Putamen (tissue), 1 donor: ENCODE measurements around the gene KCNE1.
"Not testable (repeated sequence)": the region's sequence is repeated elsewhere in the genome, so short reads cannot be mapped to it uniquely, and the experiment has no call there.

ENCODE experiments used
- DNase-seq: peaks from one replicate; pipeline ENCODE4 v3.0.0-alpha.2; 2016; ENCODE audit warnings: low spot score

KCNE1 gene

DNA sequence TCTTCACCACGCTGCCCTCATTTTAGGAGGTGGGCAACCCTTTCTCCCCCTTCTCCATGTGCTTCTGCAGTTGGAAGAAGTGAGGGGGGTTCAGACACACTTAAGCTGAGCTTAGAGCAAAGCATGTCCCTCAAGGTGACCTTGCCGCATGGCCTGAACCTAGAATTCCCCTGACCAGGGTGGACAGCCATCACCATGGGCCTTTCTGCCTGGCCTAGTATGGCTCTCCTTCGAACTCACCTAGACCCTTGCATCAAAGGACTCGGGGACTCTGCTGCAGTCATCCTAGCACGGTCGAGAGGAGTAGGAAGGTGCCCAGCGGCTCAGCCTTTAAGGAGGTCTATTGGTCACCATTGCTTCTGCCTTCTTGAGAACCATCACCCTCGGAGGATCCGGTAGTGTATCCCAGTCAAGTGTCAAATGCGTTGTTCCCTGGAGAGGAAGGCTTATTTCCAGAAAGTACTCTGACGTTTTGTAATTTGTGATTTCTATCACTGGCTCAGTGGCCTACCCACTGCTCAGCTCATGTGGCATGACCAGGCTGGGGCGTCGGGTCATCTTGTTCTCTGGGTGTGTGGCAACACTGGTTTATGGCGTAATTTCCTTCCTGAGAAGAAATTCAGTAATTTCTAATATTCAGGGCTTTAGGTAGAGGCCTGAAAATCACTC is at the start of gene KCNE1:
TSS of gene KCNE1 (minus strand) at position 424 of the 669 bp plus-strand sequence. CDS start 62,576 bp downstream, outside the sequence.
- DNase-seq = no peak

DNA sequence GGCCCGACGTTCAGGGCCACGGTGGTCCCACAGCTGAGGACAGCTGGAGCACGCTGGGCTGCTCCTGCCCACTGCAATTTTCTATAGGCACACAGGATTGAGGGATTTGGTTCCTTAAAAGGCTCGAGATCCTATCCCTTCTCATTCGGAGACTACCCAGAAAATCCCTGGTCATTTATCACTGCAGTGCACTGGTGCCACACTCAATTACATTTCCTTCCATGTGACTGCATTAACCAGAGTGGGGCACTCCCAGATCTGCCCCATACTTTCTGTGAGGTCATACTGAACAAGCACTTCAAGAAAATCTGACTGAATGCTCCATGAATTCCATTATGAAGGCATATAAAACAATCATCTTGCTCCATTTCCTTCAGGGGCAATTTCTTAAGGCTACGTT is 49.8 kb upstream of the KCNE1 start:
- no peak for DNase-seq

DNA sequence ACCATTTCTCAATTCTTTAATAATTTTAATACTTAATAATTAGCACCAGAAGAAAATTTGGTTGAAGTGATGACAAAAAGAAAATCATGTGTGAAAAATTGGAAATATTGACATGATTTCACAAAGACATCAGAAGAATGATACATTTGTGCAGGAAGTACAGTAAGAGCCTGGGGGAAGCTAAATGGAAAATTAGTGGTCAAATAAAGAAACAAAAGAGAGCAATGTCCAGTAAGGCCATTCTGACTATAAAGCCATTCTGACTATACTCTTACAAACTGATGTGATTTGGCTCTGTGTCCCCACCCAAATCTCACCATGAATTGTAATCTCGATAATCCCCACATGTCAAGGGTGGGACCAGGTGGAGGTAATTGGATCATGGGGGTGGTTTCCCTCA is 48.6 kb upstream of the KCNE1 start:
- no peak for DNase-seq

DNA sequence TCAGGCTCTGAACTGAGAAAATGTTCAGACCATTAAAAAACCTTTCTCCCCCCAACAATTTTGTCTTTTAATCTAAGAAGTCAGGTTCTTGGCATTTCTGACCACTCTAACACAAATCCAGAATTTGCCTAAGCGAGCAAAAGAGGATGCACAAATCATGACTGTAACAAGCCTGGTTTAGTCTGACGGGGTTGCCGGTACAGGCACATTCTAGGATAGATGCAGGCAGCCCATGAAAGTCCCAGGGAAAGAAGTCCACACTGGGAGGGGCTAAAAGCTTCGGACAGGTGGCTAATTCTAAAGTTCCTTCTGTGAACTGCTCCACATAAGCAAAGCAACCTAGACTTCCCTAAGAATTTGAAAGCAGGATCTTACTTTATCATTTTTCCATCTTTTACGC is 48.0 kb upstream of the KCNE1 start:
- DNase-seq = no peak

DNA sequence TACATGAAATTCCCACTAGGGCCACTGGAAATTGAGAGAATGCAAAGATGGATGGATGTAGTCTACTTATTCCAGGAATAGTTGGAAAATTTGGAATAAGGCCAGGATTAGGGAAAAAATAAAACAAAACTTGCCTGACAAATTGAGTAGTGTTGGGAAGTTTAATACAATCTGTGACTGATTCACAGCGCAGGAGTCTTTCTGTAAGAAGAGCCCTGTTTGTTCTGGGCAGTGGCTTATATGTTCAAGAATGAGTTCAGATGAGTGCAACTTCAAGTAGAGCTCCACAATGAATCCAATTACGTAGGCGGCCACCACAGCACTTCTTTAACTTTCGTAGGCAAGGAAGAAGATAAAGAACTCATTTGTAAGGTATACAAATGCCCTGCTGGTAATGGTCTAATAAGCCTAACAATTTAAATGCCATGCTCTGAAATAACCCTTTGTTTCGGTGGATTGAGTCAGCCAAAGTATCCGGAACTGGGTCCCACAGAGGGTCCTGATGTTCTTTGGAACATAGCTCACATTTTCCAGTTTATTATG is 47.1 kb upstream of the KCNE1 start:
- DNase-seq = no peak

DNA sequence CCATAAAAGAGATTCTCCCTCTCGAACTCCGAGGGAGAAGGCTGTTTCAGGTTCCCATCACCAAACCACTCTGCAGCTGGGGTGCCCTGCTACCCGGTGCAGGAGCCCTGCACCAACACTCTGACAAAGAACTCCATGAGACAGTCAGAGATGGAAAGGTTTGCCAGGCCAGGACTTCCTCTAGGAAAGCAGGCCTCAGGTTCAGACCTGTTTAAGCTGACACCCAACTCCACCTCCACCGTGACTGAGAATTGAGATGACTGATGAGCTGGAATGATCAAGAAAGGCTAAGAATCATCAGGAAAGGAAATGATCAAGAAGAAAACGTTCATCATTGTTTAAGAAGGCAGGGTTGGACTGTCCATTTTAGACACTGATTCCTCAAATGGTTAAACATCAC is 46.2 kb upstream of the KCNE1 start:
- no peak for DNase-seq

DNA sequence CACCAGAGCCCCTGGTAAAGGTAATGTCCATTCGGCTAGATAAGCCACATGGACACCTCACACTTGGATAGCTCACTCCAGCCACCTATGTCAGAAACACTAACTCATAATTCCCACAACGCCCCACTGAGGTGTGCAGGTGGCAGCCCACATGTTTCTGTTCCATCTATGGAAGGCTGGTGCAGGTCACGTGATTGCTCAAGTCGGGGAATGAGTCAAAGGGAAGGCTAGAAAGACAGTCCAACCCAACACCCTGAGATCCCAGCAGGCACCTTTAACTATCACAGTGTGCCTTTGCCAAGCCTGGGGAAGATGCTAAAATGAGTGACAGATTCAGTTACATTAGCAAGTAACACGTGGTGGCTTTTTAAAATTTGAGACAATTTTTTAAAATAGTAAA is 45.3 kb upstream of the KCNE1 start:
- DNase-seq = no peak

DNA sequence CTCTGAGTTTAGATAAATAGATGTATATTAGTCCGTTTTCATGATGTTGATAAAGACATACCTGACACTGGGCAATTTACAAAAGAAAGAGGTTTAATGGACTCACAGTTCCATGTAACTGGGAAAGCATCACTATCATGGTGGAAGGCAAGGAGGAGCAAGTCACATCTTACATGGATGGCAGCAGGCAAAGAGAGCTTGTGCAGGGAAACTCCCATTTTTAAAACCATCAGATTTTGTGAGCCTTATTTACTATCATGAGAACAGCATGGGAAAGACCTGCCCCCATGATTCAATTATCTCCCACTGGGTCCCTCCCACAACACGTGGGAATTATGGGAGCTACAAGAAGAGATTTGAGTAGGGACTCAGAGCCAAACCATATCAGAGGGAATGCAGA is 42.7 kb upstream of the KCNE1 start:
- DNase-seq = not testable (repeated sequence)

DNA sequence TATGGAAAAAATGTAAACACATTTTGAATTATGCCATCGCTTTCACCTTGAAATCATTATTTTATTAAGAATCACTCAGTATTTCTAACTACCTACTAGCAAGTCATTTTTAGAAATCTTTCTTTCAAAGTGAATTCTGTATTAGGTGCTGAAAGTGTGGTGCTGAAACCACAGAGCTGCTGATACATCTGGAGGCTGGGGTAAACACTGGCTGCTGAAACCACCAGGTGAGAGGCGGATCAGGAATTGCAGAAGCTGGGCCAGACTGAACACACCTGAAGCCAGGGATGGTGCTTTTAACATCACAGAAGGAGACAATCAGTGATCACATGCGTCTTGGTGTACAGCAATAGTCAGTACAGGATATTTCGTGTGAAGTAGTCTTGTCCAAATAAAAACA is 42.2 kb upstream of the KCNE1 start:
- DNase-seq = no peak

DNA sequence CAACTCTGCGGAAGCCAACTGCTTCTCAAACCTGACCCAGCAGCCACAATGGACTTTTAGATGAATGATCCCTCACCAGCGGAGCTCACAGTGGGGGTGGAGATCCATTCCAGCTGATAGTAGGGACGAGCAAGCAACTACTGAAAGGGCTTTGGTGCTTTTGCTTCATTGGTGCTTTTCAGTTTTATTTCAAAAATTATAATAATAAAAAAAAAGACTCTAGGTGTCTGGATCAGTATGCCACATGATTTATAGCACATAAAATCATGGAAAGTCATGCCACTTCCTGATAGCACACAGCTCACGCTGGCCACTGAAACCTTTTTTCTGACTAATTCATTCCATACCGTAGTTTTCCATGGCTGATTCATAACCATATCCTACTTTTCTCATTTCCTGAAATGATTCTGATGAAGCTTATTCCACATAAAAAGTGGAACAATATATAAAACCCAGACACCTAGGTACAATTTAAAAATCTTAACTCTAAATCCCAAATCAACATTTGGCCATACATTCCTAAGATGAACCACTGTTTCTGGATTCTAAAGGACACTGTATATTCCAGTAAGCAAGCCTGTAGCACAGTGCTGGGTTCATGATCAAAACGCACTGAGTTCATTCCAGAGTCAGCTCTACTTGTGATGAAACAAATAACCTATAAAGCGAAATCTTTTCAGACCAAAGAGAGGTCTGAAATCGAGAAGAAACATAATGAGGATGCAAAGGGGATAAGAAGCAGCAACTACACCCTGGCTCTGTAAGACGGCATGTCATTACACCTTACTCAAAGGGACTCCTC is 41.3 kb upstream of the KCNE1 start:
- DNase-seq = no peak

DNA sequence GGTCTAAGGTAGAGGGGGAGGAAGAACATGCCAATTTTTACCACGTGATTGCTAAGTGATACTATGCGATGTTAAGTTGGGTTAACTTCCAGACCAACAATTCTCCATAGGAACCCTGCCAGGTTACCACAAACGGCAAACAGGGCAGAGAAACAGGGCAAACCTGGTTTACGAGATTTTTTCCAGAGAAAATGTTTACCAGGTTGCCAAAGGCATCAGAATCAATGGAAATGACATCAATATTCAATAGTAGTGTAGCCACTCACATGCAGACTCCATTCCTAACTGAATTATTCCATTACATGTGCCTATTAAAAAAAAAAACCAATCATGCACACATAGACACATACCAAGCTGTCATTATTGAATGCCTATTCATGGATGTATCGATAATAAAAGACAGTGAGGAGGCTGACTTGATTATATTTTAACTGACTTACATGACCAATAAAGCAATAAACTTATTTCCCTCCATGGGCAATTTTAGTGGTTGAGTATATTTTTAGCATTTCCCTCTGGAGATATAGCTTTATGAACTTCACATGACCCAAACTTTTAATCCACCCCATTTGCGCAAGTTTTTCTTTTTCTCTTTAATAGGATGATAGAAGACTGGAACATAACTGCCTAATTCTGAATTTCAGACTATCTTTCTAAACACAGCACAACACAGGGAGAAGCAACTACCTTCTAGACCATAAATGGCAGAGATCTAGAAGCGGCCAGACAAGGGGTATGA is 40.5 kb upstream of the KCNE1 start:
- DNase-seq = no peak

DNA sequence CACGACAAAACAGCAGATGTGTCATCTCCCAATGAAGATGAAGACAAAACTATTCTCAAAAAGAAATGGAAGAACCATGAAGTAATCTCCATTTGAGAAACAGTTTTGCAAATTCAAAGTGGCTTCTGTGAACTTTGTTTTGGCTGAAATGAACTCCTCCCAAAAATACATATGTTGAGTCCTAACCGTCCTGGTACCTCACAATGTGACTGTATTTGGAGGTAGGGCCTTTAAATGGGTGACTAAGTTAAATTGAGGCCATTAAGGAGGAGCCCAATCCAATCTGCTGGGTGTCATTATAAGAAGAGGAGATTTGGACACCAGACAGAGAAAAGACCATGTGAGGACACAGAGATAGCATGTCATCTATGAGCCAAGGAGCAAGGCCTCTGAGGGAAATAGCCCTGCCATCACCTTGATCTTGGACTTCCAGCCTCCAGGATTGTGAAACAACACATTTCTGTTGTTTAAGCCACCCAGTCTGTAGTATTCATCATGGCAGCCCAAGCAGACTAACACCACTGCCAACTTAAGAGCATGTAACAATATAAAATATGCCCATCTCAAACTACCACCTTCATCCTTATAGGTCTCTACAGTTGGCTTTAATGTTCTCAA is 38.3 kb upstream of the KCNE1 start:
- DNase-seq = no peak

DNA sequence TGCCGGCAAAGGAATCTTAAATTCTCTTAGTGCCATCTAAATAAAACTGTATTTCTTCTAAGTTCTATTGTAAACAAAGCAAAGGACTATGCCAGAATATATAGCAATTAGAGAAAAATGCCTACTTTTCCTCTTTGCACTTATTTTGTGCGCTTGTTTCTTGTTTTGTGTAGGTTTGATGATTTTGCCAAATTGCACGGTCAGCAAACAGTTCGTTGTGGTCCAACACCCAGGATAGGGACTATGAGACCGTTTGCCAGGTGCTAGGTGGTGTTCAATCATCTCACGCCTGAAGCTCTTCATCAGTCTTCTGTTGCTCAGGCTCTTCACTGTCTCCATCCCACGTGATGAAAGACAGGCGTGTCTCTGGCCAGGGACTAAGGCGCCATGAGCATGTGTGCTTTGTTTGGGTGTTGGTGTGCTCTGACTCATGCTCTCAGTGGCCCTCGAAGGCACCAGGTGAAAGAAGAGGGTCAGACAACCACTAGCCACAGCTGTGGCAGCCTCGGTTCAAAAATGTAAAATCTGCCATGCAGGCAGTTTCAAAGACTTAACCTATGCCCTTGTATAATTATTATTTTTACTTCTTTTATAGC is 36.9 kb upstream of the KCNE1 start:
- DNase-seq = no peak

DNA sequence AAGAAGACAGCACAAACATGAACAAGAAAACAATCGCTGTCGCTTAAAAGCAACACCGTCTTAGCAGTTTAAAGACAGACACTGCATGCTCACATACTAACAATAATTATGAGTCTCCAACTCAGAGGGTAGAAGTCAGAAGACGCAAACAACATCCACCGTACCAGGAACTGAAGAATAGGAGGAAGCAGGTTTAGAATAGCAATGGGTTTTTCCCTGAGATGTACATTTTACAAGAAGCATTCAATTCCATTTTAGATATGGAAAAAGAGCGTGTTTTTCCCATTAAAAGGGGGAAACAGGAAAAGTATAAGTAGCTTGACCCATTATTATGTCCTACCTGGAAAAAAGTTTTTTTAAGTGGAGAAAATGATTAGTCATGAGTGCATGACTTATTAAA is 34.5 kb upstream of the KCNE1 start:
- no peak for DNase-seq

DNA sequence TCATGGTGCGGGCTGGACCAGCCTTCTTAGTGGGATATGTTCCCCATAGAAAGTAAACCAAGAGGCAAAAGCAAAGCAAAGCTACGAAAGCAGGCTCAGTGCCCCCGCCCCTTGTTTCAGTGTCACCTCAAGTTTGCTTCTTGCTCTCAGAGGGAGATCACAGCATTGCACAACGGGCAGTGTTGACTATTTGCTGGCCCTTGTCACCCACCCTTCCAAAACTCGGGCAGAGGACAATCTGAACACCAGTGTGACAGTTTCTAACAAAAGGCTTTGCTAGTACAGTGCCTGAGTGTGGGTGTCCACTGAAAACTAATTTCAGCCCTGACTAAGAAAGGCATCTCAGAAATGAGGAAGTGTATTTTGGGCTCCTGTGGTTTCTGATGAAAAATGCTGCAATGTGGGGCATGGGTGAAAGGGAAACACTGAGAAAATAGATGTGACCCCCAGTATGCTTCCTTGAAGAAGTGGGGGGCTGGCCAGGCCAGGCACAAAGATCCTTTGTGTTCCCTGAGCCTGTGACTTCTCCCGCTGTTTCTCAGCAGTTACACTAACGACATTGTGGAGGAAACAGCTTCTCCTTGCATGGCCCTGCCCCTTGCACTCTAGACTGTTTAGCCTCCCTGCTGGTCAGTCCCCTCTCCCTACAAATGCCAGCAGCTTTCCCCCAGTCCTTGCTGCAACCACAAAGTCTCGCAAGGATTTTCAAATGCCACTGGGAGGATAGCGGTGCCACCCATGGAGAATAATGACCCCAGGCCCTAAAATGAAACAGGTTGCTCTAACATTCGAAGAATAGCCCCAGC is 33.3 kb upstream of the KCNE1 start:
- DNase-seq = peak; percentile 52

DNA sequence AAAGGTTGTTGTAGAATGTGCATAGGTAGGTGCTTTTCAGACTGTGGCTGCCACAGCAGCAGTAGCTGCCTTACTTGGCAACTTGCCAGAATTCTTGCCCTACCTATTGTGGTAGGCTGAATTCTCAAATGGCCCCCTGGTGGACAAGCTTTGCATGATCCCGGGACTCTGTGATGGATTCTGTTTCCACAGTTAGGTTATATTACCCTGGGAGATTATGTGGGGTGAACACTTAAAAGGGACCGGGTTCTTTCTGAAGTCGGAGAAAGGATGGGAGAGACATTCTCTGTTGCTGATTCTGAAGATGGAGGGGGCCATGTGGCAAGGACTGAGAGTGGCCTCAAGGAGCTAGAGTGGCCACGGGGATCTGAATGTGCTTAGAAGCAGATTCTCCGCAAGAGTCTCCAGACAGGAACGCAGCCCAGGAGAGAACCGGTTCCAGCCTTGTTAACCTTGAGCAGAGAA is 32.1 kb upstream of the KCNE1 start:
- no peak for DNase-seq

DNA sequence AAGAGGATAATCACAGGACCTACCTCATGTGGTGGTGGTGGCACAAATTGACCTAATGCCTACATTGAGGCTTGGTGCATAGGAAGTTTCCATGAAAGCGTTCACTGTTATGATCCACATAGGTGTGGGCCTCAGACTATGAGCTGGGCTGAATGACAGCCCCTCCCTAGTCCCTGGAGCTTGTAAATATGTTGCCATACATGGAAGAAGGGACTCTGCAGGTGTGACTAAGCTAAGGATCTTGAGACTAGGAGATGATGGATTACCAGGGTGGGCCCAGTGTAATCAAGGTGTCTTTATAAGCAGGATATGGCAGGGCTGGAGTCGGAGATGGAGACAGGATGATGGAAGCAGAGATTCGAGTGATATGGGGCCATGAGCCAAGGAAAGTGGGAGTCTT is 31.0 kb upstream of the KCNE1 start:
- no peak for DNase-seq

DNA sequence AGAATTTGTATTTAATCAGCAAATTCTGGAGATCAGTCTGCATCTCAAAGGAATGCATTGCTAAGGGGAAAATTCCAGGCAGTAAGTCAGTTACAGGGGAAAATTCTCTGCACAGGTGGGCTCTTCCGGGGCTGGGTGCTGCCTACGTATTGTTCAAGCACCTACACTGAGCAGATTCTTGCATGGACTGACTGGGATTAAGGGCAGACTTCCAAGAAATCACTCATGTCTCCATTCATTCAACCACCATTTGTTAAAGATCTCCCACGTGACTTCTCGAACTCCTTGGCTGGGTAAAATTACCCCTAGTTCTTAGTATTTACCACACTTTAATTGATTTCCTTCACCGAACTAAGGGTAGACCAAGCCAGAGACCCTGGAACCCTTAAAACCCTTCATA is 28.2 kb upstream of the KCNE1 start:
- DNase-seq = no peak

DNA sequence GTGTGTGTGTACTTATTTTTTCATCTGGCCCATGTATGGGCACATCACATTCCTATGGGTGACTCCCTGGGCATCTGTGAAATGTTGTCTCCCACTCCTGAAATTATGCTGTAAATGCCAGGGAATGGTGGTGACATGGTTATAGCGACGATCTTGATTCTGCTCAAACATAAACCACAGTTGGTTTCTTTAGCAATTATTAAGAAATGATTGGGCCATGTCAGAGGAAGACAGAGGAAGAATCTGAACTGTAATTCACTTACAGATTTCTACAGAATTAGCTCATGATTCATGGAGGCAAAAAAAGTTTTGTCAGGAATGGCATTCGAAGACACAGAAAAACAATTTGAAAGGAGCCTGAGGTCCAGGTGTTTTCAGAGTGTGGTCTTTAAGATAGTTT is 25.8 kb upstream of the KCNE1 start:
- no peak for DNase-seq

DNA sequence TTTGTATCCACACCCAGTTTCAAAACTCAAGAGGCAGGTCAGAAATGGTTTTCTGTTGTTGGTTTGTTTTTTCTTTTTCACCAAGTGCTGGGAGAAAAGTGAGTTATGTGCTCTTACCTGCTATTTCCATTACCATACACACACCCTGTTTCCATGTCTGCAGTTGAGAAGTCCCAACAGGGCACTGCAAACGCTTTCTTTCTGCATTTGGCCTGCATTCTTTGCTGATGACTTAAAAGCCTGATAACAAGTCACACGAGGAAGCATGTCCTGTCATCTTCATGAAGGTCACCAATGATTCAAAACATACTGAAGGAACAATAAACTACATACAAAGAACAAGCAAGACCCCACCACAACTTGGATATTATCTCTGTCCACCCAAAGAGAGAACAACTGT is 24.8 kb upstream of the KCNE1 start:
- DNase-seq = no peak

DNA sequence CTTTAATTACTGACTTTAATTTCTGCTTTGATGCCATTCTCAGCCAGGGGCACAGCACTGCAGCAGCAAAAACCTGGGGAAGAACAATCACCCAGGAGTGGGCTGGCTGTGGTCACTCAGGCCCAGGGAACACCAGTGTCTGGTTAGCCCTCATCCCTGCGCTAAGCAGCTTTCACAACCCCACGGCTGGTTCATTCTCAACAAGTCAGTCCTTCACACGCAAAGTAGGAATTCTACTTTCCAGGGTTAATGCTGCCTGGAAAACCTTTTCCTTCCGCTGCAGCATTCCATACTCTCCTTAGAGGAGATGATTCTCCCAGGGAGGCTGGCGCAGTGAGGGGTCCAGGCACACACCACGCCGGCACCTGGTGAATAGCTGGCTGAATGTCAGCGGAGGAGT is 24.3 kb upstream of the KCNE1 start:
- DNase-seq = no peak
